SJSA1 (cell line): ENCODE results near the gene RAPGEF2. TPM values are rescaled to one million over a fixed set of nuclear protein-coding genes. Genes with fewer than 3 reads are reported as not detected.
A peak's percentile ranks its signal among the peaks of the same experiment; 100 is the strongest.

Experiments used
- DNase-seq, 2 experiments: peaks; one replicate each; pipeline ENCODE4 v3.0.0-alpha.2; 2015 to 2020; ENCODE audit warnings: low spot score in 2 of 2, low read depth in 1 of 2
- H3K27ac ChIP-seq: fragments of 250-450 bp; sonication (Bioruptor Pico); 2 replicates; pipeline ENCODE4 v1.5.1; 2020; ENCODE audit warnings: mild to moderate bottlenecking, moderate library complexity
- H3K27me3 ChIP-seq: fragments of 250-450 bp; sonication (Bioruptor Pico); replicated peaks from 2 replicates; pipeline ENCODE4 v1.5.1; 2020; ENCODE audit warnings: mild to moderate bottlenecking, moderate library complexity
- H3K36me3 ChIP-seq: fragments of 250-450 bp; sonication (Bioruptor Pico); 2 replicates; pipeline ENCODE4 v1.5.1; 2020; ENCODE audit warnings: mild to moderate bottlenecking
- H3K4me1 ChIP-seq: fragments of 250-450 bp; sonication (Bioruptor Pico); replicated peaks from 2 replicates; pipeline ENCODE4 v1.6.1; 2021; ENCODE audit warnings: mild to moderate bottlenecking
- H3K4me3 ChIP-seq: fragments of 250-450 bp; sonication (Bioruptor Pico); 2 replicates; pipeline ENCODE4 v1.5.1; 2020; ENCODE audit warnings: mild to moderate bottlenecking
- H3K9me3 ChIP-seq: fragments of 250-450 bp; sonication (Bioruptor Pico); replicated peaks from 2 replicates; pipeline ENCODE4 v1.5.1; 2020; ENCODE audit warnings: mild to moderate bottlenecking
- total RNA-seq: library from RNA; depleted of rRNA; stranded (reverse); fragments of >200 nt; shearing (Covaris generic); gene quantifications from 2 replicates; pipeline ENCODE4 v1.2.3, GENCODE V29; 2014

Gene RAPGEF2
- total RNA-seq, 1 experiment from 2014 or later = 97.6 TPM

GRCh38 chr4:159400558-159401225 lies 297.8 kb downstream of the RAPGEF2 start:
- H3K27me3 ChIP-seq = no peaks in the 10 kb centered on the region
- H3K4me3 ChIP-seq = no peak overlapping the region
- peak overlapping the region; percentile 90 for H3K27ac ChIP-seq
- no peak for DNase-seq
- no peaks in the 10 kb centered on the region for H3K36me3 ChIP-seq
- H3K4me1 ChIP-seq = peaks cover 55% of the 10 kb centered on the region
- H3K9me3 ChIP-seq = no peaks in the 10 kb centered on the region

- peak in 1 of 2 experiments; percentile 28 for DNase-seq
- peak overlapping the region; percentile 90 for H3K27ac ChIP-seq
- no peak overlapping the region for H3K4me3 ChIP-seq
- peaks cover 55% of the 10 kb centered on the region for H3K4me1 ChIP-seq
- H3K9me3 ChIP-seq = no peaks in the 10 kb centered on the region
- H3K36me3 ChIP-seq = no peaks in the 10 kb centered on the region
- H3K27me3 ChIP-seq = no peaks in the 10 kb centered on the region
Observed at GRCh38 chr4:159401226-159401712, 298.4 kb downstream of the RAPGEF2 start.

GRCh38 chr4:159401791-159402380 lies 299.0 kb downstream of the RAPGEF2 start:
- H3K27ac ChIP-seq = peak overlapping the region; percentile 90
- H3K36me3 ChIP-seq = no peaks in the 10 kb centered on the region
- DNase-seq = peak; percentile 65 to 85
- no peak overlapping the region for H3K4me3 ChIP-seq
- no peaks in the 10 kb centered on the region for H3K27me3 ChIP-seq
- H3K4me1 ChIP-seq = peaks cover 55% of the 10 kb centered on the region
- no peaks in the 10 kb centered on the region for H3K9me3 ChIP-seq
